SK-N-MC (cell line): ENCODE data around the gene ALS2CL.

Source experiments
- EZH2 ChIP-seq: fragments of 200-600 bp; sonication (generic); IDR thresholded peaks from one replicate; pipeline ENCODE4 v1.6.1; 2017; ENCODE audit warnings: antibody characterized with exemption
- POLR2AphosphoS5 ChIP-seq: IDR thresholded peaks from 2 replicates; pipeline ENCODE4 v1.6.1; 2012; ENCODE audit warnings: mild to moderate bottlenecking, low read depth, low read length, borderline replicate concordance

DNA sequence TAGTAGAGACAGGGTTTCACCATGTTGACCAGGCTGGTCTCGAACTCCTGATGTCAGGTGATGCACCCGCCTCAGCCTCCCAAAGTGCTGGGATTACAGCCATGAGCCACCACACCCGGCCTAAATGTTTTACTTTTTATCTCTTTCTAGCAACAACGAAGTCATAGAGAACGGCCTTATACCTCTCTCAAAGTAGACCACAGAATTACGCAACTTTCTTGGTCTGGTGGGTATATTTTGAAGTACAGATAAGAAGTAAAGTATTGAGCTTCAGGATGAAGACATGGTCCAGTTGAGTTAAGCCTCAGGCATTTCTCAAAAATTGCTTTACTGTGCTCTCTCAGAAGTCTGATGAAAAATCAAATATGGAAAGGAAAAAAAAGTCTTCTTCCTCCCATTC lies 50.5 kb downstream of the ALS2CL start:
- no peak for TF ChIP-seq POLR2AphosphoS5
- TF ChIP-seq EZH2: no peak
